PFSK-1 (cell line): Measurements from ENCODE around the gene PDGFC.

Experiments used
- POLR2AphosphoS5 ChIP-seq: IDR thresholded peaks from 2 replicates; pipeline ENCODE4 v1.6.1; 2012; ENCODE audit warnings: low read depth, mild to moderate bottlenecking, control low read depth, low read length, moderate library complexity
- SIN3A ChIP-seq: IDR thresholded peaks from 2 replicates; pipeline ENCODE4 v1.6.1; 2012; ENCODE audit warnings: mild to moderate bottlenecking, low read length, moderate library complexity, borderline replicate concordance; ENCODE audit not compliant: insufficient read depth
- TAF1 ChIP-seq: IDR thresholded peaks from 2 replicates; pipeline ENCODE4 v1.6.1; 2012; ENCODE audit warnings: low read length, control low read depth, borderline replicate concordance; ENCODE audit not compliant: insufficient read depth
- TF ChIP-seq, protein P1 (sequence below), 2 experiments: IDR thresholded peaks; 2 replicates each; pipeline versions ENCODE4 v1.6.1 to v1.8.0; 2011 to 2012; ENCODE audit warnings: low read depth in 2 of 2, low read length in 2 of 2, control low read depth in 1 of 2, inconsistent platforms in 1 of 2, mild to moderate bottlenecking in 1 of 2, moderate library complexity in 1 of 2; ENCODE audit not compliant: insufficient read depth in 1 of 2

DNA sequence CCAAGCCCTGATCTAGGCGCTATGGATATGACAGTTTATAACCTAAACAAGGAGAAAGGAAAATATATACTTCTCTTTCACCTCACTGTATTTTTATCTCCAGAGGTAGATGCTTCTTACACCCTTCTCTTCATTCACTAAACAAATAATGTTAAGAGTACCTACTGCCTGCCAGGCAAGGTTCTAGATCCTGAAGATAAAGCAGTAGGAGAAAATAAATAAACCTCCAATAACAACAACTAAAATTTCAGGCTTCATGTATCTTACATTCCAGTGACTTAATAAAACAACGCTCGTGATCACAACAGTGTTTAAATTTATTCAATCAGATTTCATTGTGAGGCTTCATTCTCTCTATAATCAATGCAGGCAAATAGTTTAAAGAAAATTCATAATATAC lies 20.7 kb downstream of the PDGFC start:
- TF ChIP-seq POLR2AphosphoS5 (no peak), TAF1 (no peak), SIN3A (no peak)
- TF ChIP-seq, protein P1, sequence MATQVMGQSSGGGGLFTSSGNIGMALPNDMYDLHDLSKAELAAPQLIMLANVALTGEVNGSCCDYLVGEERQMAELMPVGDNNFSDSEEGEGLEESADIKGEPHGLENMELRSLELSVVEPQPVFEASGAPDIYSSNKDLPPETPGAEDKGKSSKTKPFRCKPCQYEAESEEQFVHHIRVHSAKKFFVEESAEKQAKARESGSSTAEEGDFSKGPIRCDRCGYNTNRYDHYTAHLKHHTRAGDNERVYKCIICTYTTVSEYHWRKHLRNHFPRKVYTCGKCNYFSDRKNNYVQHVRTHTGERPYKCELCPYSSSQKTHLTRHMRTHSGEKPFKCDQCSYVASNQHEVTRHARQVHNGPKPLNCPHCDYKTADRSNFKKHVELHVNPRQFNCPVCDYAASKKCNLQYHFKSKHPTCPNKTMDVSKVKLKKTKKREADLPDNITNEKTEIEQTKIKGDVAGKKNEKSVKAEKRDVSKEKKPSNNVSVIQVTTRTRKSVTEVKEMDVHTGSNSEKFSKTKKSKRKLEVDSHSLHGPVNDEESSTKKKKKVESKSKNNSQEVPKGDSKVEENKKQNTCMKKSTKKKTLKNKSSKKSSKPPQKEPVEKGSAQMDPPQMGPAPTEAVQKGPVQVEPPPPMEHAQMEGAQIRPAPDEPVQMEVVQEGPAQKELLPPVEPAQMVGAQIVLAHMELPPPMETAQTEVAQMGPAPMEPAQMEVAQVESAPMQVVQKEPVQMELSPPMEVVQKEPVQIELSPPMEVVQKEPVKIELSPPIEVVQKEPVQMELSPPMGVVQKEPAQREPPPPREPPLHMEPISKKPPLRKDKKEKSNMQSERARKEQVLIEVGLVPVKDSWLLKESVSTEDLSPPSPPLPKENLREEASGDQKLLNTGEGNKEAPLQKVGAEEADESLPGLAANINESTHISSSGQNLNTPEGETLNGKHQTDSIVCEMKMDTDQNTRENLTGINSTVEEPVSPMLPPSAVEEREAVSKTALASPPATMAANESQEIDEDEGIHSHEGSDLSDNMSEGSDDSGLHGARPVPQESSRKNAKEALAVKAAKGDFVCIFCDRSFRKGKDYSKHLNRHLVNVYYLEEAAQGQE (IDR thresholded peaks at IDR 0.05; ENCODE audit: insufficient read depth in 1 of 2, low read depth in 2 of 2, low read length in 2 of 2) = no peak
